Mucosa of stomach (tissue), 1 donor: ENCODE data around the gene DIAPH3.

Experiments used
- H3K27me3 ChIP-seq: one replicate; pipeline ENCODE4 v1.7.0; 2013; ENCODE audit warnings: mild to moderate bottlenecking, low read length; ENCODE audit not compliant: control insufficient read depth, insufficient read depth
- H3K36me3 ChIP-seq: one replicate; pipeline ENCODE4 v1.7.0; 2013; ENCODE audit warnings: low read length; ENCODE audit not compliant: control insufficient read depth, insufficient read depth
- H3K4me1 ChIP-seq: one replicate; pipeline ENCODE4 v1.7.0; 2013; ENCODE audit warnings: mild to moderate bottlenecking, low read length; ENCODE audit not compliant: control insufficient read depth, insufficient read depth
- H3K4me3 ChIP-seq: one replicate; pipeline ENCODE4 v1.7.0; 2013; ENCODE audit warnings: low read length
- H3K9ac ChIP-seq: one replicate; pipeline ENCODE4 v1.7.0; 2013; ENCODE audit warnings: mild to moderate bottlenecking, low read length, moderate library complexity
- H3K9me3 ChIP-seq: one replicate; pipeline ENCODE4 v1.7.0; 2013; ENCODE audit warnings: mild to moderate bottlenecking, low read length, moderate library complexity; ENCODE audit not compliant: control insufficient read depth
- donor health status: Pancreatic carcinoma.

The DIAPH3 gene

DNA sequence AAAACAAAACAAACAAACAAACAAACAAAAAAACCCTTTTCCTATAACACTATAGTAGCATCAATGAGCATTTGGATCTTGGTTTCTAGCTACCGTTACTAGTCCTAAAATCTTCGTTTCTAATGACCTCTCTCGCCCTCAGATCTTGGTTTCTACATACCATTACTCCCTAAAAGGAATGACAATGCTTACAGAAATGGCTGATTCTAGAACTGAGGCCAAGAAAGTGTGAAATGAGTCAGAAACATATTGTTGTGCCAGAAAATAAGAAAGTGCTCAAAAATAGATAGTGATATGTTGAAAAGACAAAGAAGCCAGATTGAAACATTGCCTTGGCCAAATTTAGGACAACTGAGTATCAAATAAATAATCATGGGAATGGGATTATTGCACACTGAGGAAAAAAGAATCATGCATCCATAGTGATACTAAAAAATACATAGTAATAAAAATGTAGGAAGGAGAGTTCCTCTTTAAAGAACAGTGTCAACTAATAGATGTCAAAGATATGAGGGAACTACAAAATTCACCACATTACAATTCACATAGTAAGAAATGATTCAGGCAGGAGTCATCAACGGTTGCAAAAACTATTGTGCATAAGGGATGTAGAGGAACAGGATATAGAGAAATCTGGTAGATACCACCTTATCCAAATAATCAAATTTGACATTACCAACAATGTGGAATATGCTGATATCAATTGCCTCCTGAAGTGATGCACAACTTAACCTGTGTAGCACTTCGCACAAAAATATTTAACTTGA is 386.6 kb downstream of the DIAPH3 start:
- Histone ChIP-seq H3K36me3 (no peaks in the 10 kb centered on the region), H3K9me3 (no peaks in the 10 kb centered on the region), H3K27me3 (no peaks in the 10 kb centered on the region), H3K4me1 (no peaks in the 10 kb centered on the region), H3K4me3 (no peak overlapping the region), H3K9ac (no peak overlapping the region)

DNA sequence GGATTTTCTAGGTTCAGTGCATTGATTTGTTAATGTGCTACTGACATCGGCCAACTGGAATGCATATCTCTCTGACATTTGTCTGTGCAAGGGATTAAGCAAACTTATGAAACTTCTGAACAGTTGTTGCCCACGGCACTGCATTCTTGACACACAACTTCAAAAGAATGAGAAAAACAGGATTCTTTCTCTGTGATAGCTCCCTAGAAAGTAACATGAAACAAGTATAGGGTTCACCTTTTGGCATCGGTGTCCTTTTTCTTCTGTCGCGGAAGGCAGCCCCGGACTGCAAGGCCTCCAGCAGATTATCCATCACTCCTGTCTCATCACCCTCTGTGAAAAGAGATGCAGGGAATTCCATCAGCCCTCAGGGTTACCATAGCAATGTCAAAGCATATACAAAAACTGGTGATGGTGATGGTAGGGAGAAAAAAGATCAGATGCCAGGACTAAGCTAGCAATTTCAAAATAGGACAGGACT is 389.2 kb downstream of the DIAPH3 start:
- H3K27me3 ChIP-seq, result no peaks in the 10 kb centered on the region
- H3K4me3 ChIP-seq, result no peak overlapping the region
- no peak overlapping the region for H3K9ac ChIP-seq
- no peaks in the 10 kb centered on the region for H3K9me3 ChIP-seq
- H3K4me1 ChIP-seq, result no peaks in the 10 kb centered on the region
- no peaks in the 10 kb centered on the region for H3K36me3 ChIP-seq

DNA sequence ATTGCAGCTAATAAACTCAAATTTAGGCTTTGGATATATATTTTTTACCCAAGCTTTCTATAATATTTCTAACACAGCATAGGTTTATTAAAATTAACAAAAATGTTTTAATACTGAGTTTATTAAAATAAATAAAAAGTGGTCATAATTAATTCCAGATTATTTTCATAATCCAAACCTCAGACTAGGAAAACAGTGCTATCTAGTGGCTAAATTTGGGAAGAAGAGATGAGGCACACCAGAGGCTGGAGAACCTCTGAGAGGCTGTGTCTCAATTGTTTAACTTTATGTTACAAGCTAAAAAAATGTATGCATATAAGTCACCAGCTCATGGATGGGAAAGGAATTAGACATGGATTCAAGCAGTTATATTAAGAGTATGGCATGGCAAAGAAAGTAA is 392.5 kb downstream of the DIAPH3 start:
- no peak overlapping the region for H3K4me3 ChIP-seq
- H3K27me3 ChIP-seq, result no peaks in the 10 kb centered on the region
- H3K9ac ChIP-seq, result no peak overlapping the region
- H3K36me3 ChIP-seq, result no peaks in the 10 kb centered on the region
- H3K9me3 ChIP-seq, result no peaks in the 10 kb centered on the region
- no peaks in the 10 kb centered on the region for H3K4me1 ChIP-seq

DNA sequence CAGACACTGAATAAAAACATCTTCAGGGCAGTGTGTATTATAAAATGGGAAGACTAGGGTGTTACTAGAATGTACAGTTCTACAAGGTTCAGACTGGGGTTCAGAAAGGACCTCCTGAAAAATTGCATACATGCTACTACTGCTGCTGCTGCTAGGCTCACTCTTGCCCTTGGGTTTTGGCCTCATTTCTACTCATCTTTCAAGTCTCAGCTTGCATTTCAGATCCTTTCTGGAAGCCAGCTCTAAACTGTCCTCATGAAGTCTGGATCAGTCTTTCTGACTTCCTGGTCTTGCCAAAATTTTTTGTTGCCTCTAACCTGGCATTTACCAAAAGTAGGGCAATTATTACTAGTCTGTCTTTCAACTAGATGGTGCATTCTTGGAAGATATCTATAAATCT is 393.3 kb downstream of the DIAPH3 start:
- no peaks in the 10 kb centered on the region for H3K27me3 ChIP-seq
- H3K9ac ChIP-seq, result no peak overlapping the region
- H3K36me3 ChIP-seq, result no peaks in the 10 kb centered on the region
- H3K4me3 ChIP-seq, result no peak overlapping the region
- no peaks in the 10 kb centered on the region for H3K9me3 ChIP-seq
- no peaks in the 10 kb centered on the region for H3K4me1 ChIP-seq

DNA sequence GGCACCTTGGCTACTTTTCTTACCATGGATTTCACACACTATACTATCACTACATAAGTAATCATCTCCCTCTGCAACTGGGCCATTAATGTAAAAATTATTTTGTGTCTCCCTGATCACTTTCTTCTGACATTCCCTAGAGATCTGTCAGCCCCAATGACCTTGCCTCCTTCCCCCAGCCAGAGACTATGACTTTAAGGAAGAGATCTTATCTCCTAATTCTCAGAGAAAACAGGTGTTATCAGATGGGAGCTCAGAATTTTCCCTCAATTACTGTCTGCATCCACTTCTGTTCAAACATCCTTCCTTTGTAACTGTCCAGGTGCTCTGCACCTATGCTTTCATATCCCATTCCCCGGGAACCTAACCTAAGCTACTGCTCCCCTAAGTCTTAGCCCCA is 397.5 kb downstream of the DIAPH3 start:
- Histone ChIP-seq H3K4me1 (no peaks in the 10 kb centered on the region), H3K9ac (no peak overlapping the region), H3K9me3 (no peaks in the 10 kb centered on the region), H3K36me3 (no peaks in the 10 kb centered on the region), H3K27me3 (no peaks in the 10 kb centered on the region), H3K4me3 (no peak overlapping the region)

DNA sequence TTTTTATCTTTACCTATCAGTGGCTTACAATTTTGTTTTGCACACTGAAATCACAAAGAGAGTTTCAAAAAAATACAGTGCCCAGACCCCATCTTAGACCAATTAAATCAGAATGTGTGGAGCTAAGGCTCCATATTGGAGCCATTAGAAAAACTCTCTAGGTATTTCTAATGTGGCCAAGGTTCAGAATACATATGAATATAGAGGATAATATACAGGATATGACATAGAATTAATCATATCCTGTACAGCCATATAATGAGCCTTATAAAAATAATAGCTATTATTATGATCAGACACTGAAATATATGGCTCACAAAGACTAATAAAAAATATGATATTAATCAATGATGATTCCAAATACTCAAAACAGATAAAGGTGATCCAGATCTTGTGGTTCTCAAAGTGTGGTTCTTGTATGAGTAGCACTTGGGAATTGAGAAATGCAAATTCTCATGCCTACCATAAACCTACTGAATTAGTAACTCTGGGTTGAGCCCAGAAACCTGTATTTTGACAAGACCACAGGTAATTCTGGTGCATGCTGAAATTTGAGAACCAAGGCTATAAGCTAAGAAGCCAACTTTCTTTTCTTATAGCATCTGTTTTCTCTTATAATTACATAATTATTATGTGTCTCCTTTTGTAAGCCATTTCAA is 408.0 kb downstream of the DIAPH3 start:
- no peaks in the 10 kb centered on the region for H3K36me3 ChIP-seq
- no peak overlapping the region for H3K9ac ChIP-seq
- no peaks in the 10 kb centered on the region for H3K4me1 ChIP-seq

DNA sequence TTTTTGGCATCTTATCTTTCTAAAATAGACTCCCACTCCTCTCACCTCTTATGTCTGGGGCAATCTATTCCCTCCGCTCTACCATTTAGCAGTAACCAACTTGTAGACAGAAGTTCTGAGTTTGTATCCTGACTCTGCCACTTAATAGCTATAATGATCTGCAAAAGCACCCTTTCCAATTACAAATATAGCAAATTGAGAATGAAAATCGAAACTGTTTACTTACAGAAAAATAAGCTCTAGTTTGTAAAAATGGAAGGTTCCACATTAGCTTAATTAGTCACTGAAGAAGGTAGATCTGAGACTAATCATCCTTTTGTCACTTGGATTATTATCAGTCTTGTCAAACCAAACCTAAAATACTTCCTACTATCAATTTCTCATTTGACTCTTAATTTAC is 409.3 kb downstream of the DIAPH3 start:
- no peak overlapping the region for H3K9ac ChIP-seq
- H3K9me3 ChIP-seq, result no peaks in the 10 kb centered on the region
- no peak overlapping the region for H3K4me3 ChIP-seq
- no peaks in the 10 kb centered on the region for H3K27me3 ChIP-seq
- no peaks in the 10 kb centered on the region for H3K4me1 ChIP-seq
- H3K36me3 ChIP-seq, result no peaks in the 10 kb centered on the region

More for the DNA sequence above, 408.0 kb downstream of the DIAPH3 start:
- Histone ChIP-seq H3K27me3 (no peaks in the 10 kb centered on the region), H3K4me3 (no peak overlapping the region), H3K9me3 (no peaks in the 10 kb centered on the region)

DNA sequence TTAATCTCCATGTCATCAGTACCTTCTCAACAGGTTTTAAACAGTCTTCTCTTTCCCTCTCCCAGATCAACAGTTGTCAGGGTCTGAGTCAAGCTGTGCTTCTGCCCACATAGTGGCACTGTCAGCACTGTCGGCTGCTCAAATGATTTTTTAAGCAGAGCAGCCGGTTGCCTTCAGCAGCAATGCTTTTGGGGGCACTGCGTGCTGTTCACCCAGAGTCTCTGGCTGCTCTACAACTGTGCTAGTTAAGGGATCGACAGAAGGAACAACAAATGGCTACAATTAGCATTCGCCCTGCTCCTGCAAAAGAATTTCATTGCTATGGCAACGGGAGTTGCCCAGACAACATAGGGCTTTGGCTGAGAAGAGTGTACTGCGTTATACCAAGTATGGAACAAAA is 412.9 kb downstream of the DIAPH3 start:
- H3K4me1 ChIP-seq, result no peaks in the 10 kb centered on the region
- no peak overlapping the region for H3K4me3 ChIP-seq
- H3K9me3 ChIP-seq, result no peaks in the 10 kb centered on the region
- H3K9ac ChIP-seq, result no peak overlapping the region
- H3K27me3 ChIP-seq, result no peaks in the 10 kb centered on the region
- no peaks in the 10 kb centered on the region for H3K36me3 ChIP-seq

DNA sequence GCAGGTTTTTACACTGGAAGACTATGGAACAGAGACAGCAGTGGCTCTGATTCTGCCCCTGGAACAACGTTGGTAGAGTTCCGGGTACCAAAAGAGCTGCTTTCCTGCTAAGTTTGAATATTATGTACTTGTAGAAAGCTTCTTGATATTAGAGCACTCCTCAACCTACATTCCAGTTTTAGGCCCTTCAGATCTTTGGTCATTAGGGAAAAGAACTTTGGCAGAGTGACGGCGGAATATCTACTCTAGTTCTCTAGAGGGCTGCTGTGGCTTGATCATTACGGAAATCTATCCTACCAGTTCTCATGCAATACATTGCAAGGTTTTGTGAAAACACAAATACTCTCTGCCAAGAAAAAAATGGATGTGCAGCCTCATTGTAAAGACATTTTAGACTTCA is 415.7 kb downstream of the DIAPH3 start:
- no peak overlapping the region for H3K4me3 ChIP-seq
- H3K4me1 ChIP-seq, result no peaks in the 10 kb centered on the region
- no peak overlapping the region for H3K9ac ChIP-seq
- no peaks in the 10 kb centered on the region for H3K27me3 ChIP-seq
- H3K36me3 ChIP-seq, result no peaks in the 10 kb centered on the region
- no peaks in the 10 kb centered on the region for H3K9me3 ChIP-seq

DNA sequence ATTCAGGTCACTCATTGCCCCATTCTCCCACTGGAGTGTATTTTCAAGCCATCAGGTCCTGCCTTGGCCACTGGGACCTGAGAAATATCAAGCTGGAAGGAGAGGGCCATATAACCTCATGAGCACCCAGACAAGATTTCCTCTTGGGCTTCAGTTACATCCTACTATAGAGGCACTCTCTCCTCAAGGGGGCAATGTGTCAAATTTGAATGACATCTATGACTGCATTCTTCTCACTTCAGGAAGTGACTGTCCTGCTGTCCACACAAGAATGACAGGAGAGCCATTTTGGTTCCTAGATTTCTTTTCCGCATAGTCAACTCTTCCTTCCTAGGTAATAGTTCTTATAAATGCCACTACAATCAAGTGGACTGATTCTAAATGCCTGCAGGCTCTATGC is 416.2 kb downstream of the DIAPH3 start:
- Histone ChIP-seq H3K9me3 (no peaks in the 10 kb centered on the region), H3K9ac (no peak overlapping the region), H3K36me3 (no peaks in the 10 kb centered on the region), H3K4me1 (no peaks in the 10 kb centered on the region), H3K4me3 (no peak overlapping the region), H3K27me3 (no peaks in the 10 kb centered on the region)

DNA sequence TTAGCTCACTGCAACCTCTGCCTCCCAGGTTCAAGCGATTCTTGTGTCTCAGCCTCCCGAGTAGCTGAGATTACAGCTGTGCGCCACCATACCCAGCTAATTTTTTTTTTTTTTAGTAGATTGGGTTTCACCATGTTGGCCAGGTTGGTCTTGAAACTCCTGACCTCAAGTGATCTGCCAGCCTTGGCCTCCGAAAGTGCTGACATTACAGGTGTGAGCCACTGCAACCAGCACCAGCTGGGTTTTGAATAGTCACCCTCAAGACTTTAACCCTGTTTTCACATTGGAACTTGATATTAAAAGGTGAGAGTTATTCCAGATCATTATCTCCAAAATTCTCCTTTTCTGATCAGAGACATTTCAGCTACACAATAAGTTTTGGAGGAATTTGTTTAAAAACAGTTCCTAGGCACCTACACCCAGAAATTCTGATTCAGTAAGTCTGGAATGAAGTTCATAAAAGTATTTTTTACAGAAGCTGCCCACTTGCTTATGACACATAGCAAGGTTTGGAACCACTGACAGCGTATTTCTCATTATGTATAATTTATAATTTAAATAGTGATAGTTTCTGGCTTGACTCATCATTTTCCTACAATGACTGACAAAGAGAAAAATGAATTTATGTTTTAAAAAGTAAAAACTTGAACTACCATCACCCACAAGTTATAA is 417.3 kb downstream of the DIAPH3 start:
- Histone ChIP-seq H3K36me3 (no peaks in the 10 kb centered on the region), H3K9me3 (no peaks in the 10 kb centered on the region), H3K4me3 (no peak overlapping the region), H3K27me3 (no peaks in the 10 kb centered on the region), H3K9ac (no peak overlapping the region), H3K4me1 (no peaks in the 10 kb centered on the region)

DNA sequence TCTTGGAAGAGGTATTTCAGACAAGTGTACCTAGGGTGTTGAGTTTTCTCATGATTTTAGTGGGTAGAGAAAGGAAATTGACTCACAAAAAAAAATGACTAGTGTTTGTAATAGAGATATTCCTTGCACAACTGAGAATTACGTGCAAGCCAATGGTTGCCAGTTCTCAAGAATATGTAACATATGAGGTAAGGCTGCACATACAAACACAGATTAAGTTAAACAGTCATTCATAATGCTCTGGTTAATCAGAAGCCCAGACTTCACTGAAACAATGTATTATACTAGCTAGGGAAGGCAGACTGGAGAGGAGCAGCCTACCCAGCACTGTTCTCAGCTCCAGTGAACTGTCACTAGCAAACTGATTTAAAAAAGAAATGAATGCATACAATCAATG is 418.3 kb downstream of the DIAPH3 start:
- Histone ChIP-seq H3K27me3 (no peaks in the 10 kb centered on the region), H3K36me3 (no peaks in the 10 kb centered on the region), H3K4me3 (no peak overlapping the region), H3K4me1 (no peaks in the 10 kb centered on the region), H3K9me3 (no peaks in the 10 kb centered on the region), H3K9ac (no peak overlapping the region)
